Tibial nerve (tissue), 4 donors: Measurements from ENCODE around the gene RAMP1. TPM values are rescaled to one million over a fixed set of nuclear protein-coding genes. Genes with fewer than 3 reads are reported as not detected.

ENCODE experiments used
- DNase-seq, 2 donors: peaks; one replicate each; pipeline ENCODE4 v3.0.0-alpha.2; 2019; ENCODE audit warnings: low spot score in 2 of 2
- H3K27ac ChIP-seq, 4 donors: fragments of 200-600 bp; sonication (generic) in 3 of 4; one replicate each; pipeline ENCODE4 v1.5.1; 2017 to 2019; ENCODE audit warnings: mild to moderate bottlenecking in 1 of 4
- H3K27me3 ChIP-seq, 2 donors: fragments of 200-600 bp; sonication (generic) in 1 of 2; one replicate each; pipeline versions ENCODE4 v1.5.1 to v1.6.0; 2017 to 2019
- H3K36me3 ChIP-seq, 3 donors: fragments of 200-600 bp; sonication (generic); one replicate each; pipeline ENCODE4 v1.5.1; 2018 to 2019
- H3K4me1 ChIP-seq, 4 donors: fragments of 200-600 bp; sonication (generic) in 3 of 4; one replicate each; pipeline ENCODE4 v1.5.1; 2017 to 2019
- H3K4me3 ChIP-seq, 4 donors: fragments of 200-600 bp; sonication (generic) in 3 of 4; one replicate each; pipeline ENCODE4 v1.5.1; 2017 to 2019; ENCODE audit warnings: mild to moderate bottlenecking in 1 of 4, moderate library complexity in 1 of 4
- H3K9me3 ChIP-seq, 4 donors: fragments of 200-600 bp; sonication (generic) in 3 of 4; one replicate each; pipeline ENCODE4 v1.5.1; 2017 to 2019
- CTCF ChIP-seq, 5 experiments: fragments of 200-600 bp in 3 of 5; fragments of 450-650 bp in 2 of 5; sonication (generic) in 3 of 5; IDR thresholded peaks; one replicate each; pipeline ENCODE4 v1.5.1; 2016 to 2019; ENCODE audit warnings: antibody characterized with exemption in 5 of 5, mild to moderate bottlenecking in 3 of 5, moderate library complexity in 2 of 5
- EP300 ChIP-seq, 2 donors: sonication (generic); formaldehyde crosslinking; IDR thresholded peaks; one replicate each; pipeline ENCODE4 v1.6.1; 2017; ENCODE audit warnings: antibody characterized with exemption in 2 of 2, mild to moderate bottlenecking in 1 of 2
- POLR2A ChIP-seq, 2 donors: fragments of 450-650 bp; IDR thresholded peaks; one replicate each; pipeline ENCODE4 v1.6.1; 2017; ENCODE audit warnings: antibody characterized with exemption in 2 of 2, mild to moderate bottlenecking in 2 of 2, moderate library complexity in 2 of 2
- WGBS, 2 donors: methylation state at CpG; one replicate each; pipeline ENCODE4 v1.1.5; 2018; 5-methylcytosine and 5-hydroxymethylcytosine counted together
- total RNA-seq, 4 donors: library from RNA; depleted of rRNA; stranded (reverse); fragments of >200 nt; gene quantifications; one replicate each; pipeline ENCODE4 v1.1.0, GENCODE V29; 2016

The RAMP1 gene
- total RNA-seq, 4 donors from 2014 or later = 60.6 to 105 (median 76.2) TPM

- Histone ChIP-seq H3K4me3 (no peak overlapping the region), H3K9me3 (no peaks in the 10 kb centered on the region), H3K27me3 (no peaks in the 10 kb centered on the region), H3K27ac (no peak overlapping the region), H3K4me1 (no peaks in the 10 kb centered on the region), H3K36me3 (no peaks in the 10 kb centered on the region)
- 63 to 78% methylated on average over 2 of the region's 2 CpGs for WGBS, 2 donors
- no peak for DNase-seq
- TF ChIP-seq POLR2A (IDR thresholded peaks at IDR 0.05) = no peak
Observed at GRCh38 chr2:237820421-237820820, 39.0 kb upstream of the RAMP1 start.

DNA sequence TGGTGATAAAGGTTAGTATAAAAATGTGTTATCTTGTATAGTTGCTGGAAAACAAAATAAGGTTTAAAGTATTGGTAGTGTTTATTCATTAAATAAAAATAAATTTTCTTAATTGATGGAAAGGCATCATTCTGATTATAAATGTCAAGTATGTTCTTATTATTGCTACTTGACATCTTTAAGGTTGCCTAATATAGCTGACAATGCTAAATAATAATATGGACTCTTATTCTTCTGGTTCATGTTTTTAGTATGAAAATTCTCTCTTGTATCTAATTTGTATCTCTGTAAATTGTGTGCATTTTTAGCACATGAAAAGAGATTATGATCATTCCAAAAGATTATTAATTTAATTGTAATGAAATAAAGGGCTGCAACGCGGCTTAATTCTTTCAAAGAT is 35.9 kb upstream of the RAMP1 start:
- Histone ChIP-seq H3K9me3 (no peaks in the 10 kb centered on the region), H3K27me3 (no peaks in the 10 kb centered on the region), H3K4me1 (no peaks in the 10 kb centered on the region), H3K27ac (no peak overlapping the region), H3K4me3 (no peak overlapping the region), H3K36me3 (no peaks in the 10 kb centered on the region)
- DNase-seq = no peak
- 98 to 99% methylated on average over 2 of the region's 2 CpGs for WGBS, 2 donors
- no peak for TF ChIP-seq POLR2A (IDR thresholded peaks at IDR 0.05)
- no peak for TF ChIP-seq CTCF (IDR thresholded peaks at IDR 0.05)
- TF ChIP-seq EP300 (IDR thresholded peaks at IDR 0.05) = no peak

DNA sequence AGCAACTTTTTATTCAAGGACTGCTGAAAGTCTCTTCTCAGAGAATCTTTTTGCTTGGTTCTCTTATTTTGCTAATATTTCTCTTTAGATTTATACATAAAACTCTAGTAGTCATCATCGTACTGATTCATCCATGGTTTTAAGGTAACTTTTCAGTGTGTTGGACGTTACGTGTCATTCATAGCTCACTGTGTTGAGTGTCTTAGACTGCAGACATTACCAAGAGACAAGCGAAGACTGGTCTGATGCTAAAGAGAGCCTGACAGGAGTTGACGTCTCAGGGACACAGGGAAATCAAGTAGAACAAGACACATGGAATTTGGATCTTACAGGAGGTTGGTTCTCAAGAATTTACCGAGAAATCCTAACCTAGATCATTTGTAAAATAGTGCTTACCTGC is 35.3 kb upstream of the RAMP1 start:
- 80 to 83% methylated on average over 6 of the region's 6 CpGs for WGBS, 2 donors
- no peaks in the 10 kb centered on the region for H3K4me1 ChIP-seq
- no peak for DNase-seq
- H3K27me3 ChIP-seq = no peaks in the 10 kb centered on the region
- H3K9me3 ChIP-seq = no peaks in the 10 kb centered on the region
- no peaks in the 10 kb centered on the region for H3K36me3 ChIP-seq
- TF ChIP-seq EP300 (IDR thresholded peaks at IDR 0.05) = no peak
- no peak for TF ChIP-seq POLR2A (IDR thresholded peaks at IDR 0.05)
- TF ChIP-seq CTCF (IDR thresholded peaks at IDR 0.05) = no peak
- H3K27ac ChIP-seq = no peak overlapping the region
- H3K4me3 ChIP-seq = no peak overlapping the region

- no peak overlapping the region for H3K4me3 ChIP-seq
- H3K9me3 ChIP-seq = no peaks in the 10 kb centered on the region
- no peaks in the 10 kb centered on the region for H3K27me3 ChIP-seq
- no peak overlapping the region for H3K27ac ChIP-seq
- no peak for TF ChIP-seq CTCF (IDR thresholded peaks at IDR 0.05)
- TF ChIP-seq POLR2A (IDR thresholded peaks at IDR 0.05) = no peak
- TF ChIP-seq EP300 (IDR thresholded peaks at IDR 0.05) = no peak
- no peaks in the 10 kb centered on the region for H3K4me1 ChIP-seq
- 88 to 91% methylated on average over 3 of the region's 3 CpGs for WGBS, 2 donors
- DNase-seq = no peak
- H3K36me3 ChIP-seq = no peaks in the 10 kb centered on the region
Observed at GRCh38 chr2:237827421-237827987, 31.9 kb upstream of the RAMP1 start.

DNA sequence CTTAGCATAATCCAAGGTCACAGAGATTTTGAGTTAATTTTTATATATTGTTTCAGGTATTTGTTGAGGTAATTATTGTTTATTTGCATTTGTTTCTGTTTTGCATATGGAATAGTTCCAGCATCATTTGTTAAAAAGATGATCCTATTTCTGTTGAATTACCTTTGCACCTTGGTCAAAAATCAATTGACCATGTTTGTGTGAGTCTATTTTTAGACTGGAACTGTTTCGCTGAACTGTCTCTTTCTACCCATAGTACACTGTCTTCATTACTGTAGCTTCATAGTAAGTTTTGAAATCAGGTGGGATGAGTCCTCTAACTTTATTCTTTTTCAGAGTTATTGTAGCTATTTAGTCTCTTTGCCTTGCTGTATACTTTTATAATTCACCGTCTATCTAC is 28.9 kb upstream of the RAMP1 start:
- no peaks in the 10 kb centered on the region for H3K9me3 ChIP-seq
- TF ChIP-seq CTCF (IDR thresholded peaks at IDR 0.05) (no peak), POLR2A (IDR thresholded peaks at IDR 0.05) (no peak), EP300 (IDR thresholded peaks at IDR 0.05) (no peak)
- H3K36me3 ChIP-seq = no peaks in the 10 kb centered on the region
- no peak for DNase-seq
- H3K27me3 ChIP-seq = no peaks in the 10 kb centered on the region
- H3K4me1 ChIP-seq = no peaks in the 10 kb centered on the region
- no peak overlapping the region for H3K4me3 ChIP-seq
- WGBS, 2 donors = 87 to 93% methylated on average over 2 of the region's 2 CpGs
- H3K27ac ChIP-seq = no peak overlapping the region

GRCh38 chr2:237833546-237833945 is 25.9 kb upstream of the RAMP1 start:
- TF ChIP-seq EP300 (IDR thresholded peaks at IDR 0.05) (no peak), POLR2A (IDR thresholded peaks at IDR 0.05) (no peak), CTCF (IDR thresholded peaks at IDR 0.05) (no peak)
- no peak overlapping the region for H3K4me3 ChIP-seq
- H3K9me3 ChIP-seq = no peaks in the 10 kb centered on the region
- H3K27me3 ChIP-seq = no peaks in the 10 kb centered on the region
- H3K27ac ChIP-seq = no peak overlapping the region
- WGBS, 2 donors = 96% methylated on average over 1 of the region's 1 CpG
- DNase-seq = no peak
- H3K4me1 ChIP-seq = no peaks in the 10 kb centered on the region
- H3K36me3 ChIP-seq = no peaks in the 10 kb centered on the region
